ENCODE results near the gene PPIP5K2. TPM values are rescaled to one million over a fixed set of nuclear protein-coding genes. Genes with fewer than 3 reads are reported as not detected.

The PPIP5K2 gene
- total and polyA plus RNA-seq, 2 of the 8 experiments (the other 6 are each of a cell fraction or from before 2014, with no cell fraction given), result 14.8 to 46.6 TPM

GRCh38 chr5:103177543-103177942 is 57.4 kb downstream of the PPIP5K2 start:
- Histone ChIP-seq H3K9ac (replicated peaks in 1 of 4; ENCODE audit: extremely low read depth in 1 of 4, low read depth in 3 of 4, low read length in 3 of 4) (no peak overlapping the region), H2AK5ac (ENCODE audit: low read depth, low read length) (no peak overlapping the region), H3K56ac (replicated peaks; ENCODE audit: insufficient read length, low read depth, low read length) (no peak overlapping the region), H3K9me3 (ENCODE audit: insufficient read depth in 2 of 2, low read depth in 1 of 2, low read length in 1 of 2) (no peaks in the 10 kb centered on the region), H3K27me3 (replicated peaks in 1 of 4; ENCODE audit: control insufficient read depth in 3 of 4, extremely low read depth in 1 of 4, insufficient read depth in 3 of 4, low read length in 3 of 4) (no peaks in the 10 kb centered on the region), H3K14ac (ENCODE audit: insufficient read length) (no peak overlapping the region), H3K18ac (ENCODE audit: extremely low read depth, low read length) (no peak overlapping the region), H2BK20ac (ENCODE audit: low read length) (no peak overlapping the region), H3K79me1 (ENCODE audit: low read depth, low read length) (no peaks in the 10 kb centered on the region), H3K27ac (ENCODE audit: low read depth, low read length) (no peak overlapping the region), H3K23ac (ENCODE audit: insufficient read length) (no peak overlapping the region), H2BK120ac (replicated peaks; ENCODE audit: low read depth, low read length) (no peak overlapping the region), H2AFZ (ENCODE audit: low read length) (no peak overlapping the region), H3K36me3 (ENCODE audit: control insufficient read depth in 2 of 4, insufficient read depth in 4 of 4, low read length in 3 of 4) (peaks cover 0 to 11% (median 0%) of the 10 kb centered on the region in 4 experiments; a peak in 2 of 8 replicates), H4K91ac (replicated peaks; ENCODE audit: insufficient read length, low read length) (no peak overlapping the region), H2BK5ac (ENCODE audit: low read depth, low read length) (no peak overlapping the region), H4K5ac (ENCODE audit: insufficient read length, low read depth, low read length) (no peak overlapping the region), H4K20me1 (replicated peaks in 1 of 2; ENCODE audit: control insufficient read depth in 1 of 2, insufficient read depth in 2 of 2, low read length in 2 of 2) (no peaks in the 10 kb centered on the region), H3K79me2 (ENCODE audit: control insufficient read depth in 1 of 2, insufficient read depth in 2 of 2, low read length in 2 of 2) (no peaks in the 10 kb centered on the region), H3K4me3 (ENCODE audit: extremely low read depth in 1 of 4, insufficient read depth in 2 of 4, low read depth in 3 of 4, low read length in 4 of 4) (no peak overlapping the region), H4K8ac (ENCODE audit: extremely low read depth, insufficient read depth, low read length) (no peak overlapping the region), H3K4me2 (ENCODE audit: insufficient read depth in 1 of 2, low read depth in 2 of 2, low read length in 2 of 2) (no peak overlapping the region), H2BK12ac (ENCODE audit: low read depth, low read length) (no peak overlapping the region), H2BK15ac (ENCODE audit: low read length) (no peak overlapping the region), H3K4me1 (replicated peaks in 1 of 4; ENCODE audit: control insufficient read depth in 3 of 4, insufficient read depth in 4 of 4, low read length in 3 of 4) (no peaks in the 10 kb centered on the region), H3K23me2 (ENCODE audit: low read depth, low read length) (no peaks in the 10 kb centered on the region), H3K4ac (replicated peaks; ENCODE audit: insufficient read length, low read depth, low read length) (no peak overlapping the region)
- WGBS, 2 experiments (ENCODE audit: extremely low coverage in 1 of 2, insufficient coverage in 1 of 2, insufficient read length in 1 of 2, insufficient replicate concordance in 2 of 2, low coverage in 1 of 2, low lambda C conversion rate in 2 of 2, missing lambda C conversion rate in 1 of 2), result 92% methylated on average over 4 of the region's 4 CpGs; no CpG with 5 or more reads in 1 of the 2 experiments
- TF ChIP-seq SP1 (IDR thresholded peaks at IDR 0.05; ENCODE audit: low read depth, low read length), result no peak
- TF ChIP-seq SIRT6 (IDR thresholded peaks at IDR 0.05; ENCODE audit: low read length), result no peak
- POLR2A ChIA-PET (ENCODE audit: partially characterized antibody), result no interaction called here
- FAIRE-seq (no peak), DNase-seq (ENCODE audit: low read depth in 1 of 2, low spot score in 2 of 2) (no peak)
- CTCF ChIA-PET (ENCODE audit: partially characterized antibody), result interaction anchor here (0.6 to 1.4 kb wide), 4 partner anchors 9 to 99 kb away, joined by 3 to 5 read pairs (median 4); no protein-coding TSS in a partner anchor

Data from H1 (cell line).